HL-60 (cell line): ENCODE measurements around the gene XAB2.

Experiments used
- DNase-seq, 2 experiments: peaks; one replicate each; pipeline ENCODE4 v3.0.0-alpha.2; 2010 to 2020; ENCODE audit warnings: low read depth in 1 of 2, low spot score in 1 of 2
- H3K27ac ChIP-seq: fragments of 250-450 bp; sonication (Bioruptor Pico); replicated peaks from 2 replicates; pipeline ENCODE4 v1.5.1; 2020; ENCODE audit warnings: mild to moderate bottlenecking, moderate library complexity
- H3K27me3 ChIP-seq: fragments of 250-450 bp; sonication (Bioruptor Pico); 2 replicates; pipeline ENCODE4 v1.5.1; 2021; ENCODE audit warnings: mild to moderate bottlenecking, moderate library complexity; ENCODE audit not compliant: insufficient read depth, poor library complexity, severe bottlenecking
- H3K4me3 ChIP-seq: replicated peaks from 2 replicates; pipeline ENCODE4 v1.5.1; 2011; ENCODE audit warnings: mild to moderate bottlenecking, control low read depth, low read length; ENCODE audit not compliant: insufficient read depth
- CTCF ChIP-seq: IDR thresholded peaks from one replicate; pipeline ENCODE4 v1.5.1; 2011; ENCODE audit warnings: low read length, control low read depth, inconsistent platforms; ENCODE audit not compliant: insufficient read depth
- GABPA ChIP-seq: IDR thresholded peaks from 2 replicates; pipeline ENCODE4 v1.6.1; 2012; ENCODE audit warnings: low read depth
- POLR2AphosphoS5 ChIP-seq: IDR thresholded peaks from 2 replicates; pipeline ENCODE4 v1.6.1; 2012; ENCODE audit warnings: low read depth
- REST ChIP-seq: IDR thresholded peaks from 2 replicates; pipeline ENCODE4 v1.6.1; 2012; ENCODE audit warnings: low read depth; ENCODE audit not compliant: insufficient replicate concordance
- SPI1 ChIP-seq: IDR thresholded peaks from 2 replicates; pipeline ENCODE4 v1.6.1; 2012; ENCODE audit warnings: low read depth, mild to moderate bottlenecking, borderline replicate concordance

The XAB2 gene

GRCh38 chr19:7633698-7634097 lies 4.4 kb upstream of the XAB2 start, which contains the start of gene PCP2:
PCP2 (minus strand) TSS chr19:7633719; CDS start chr19:7633457, 262 bp downstream.
- no peak within 1 kb of the TSS for H3K4me3 ChIP-seq
- DNase-seq: no peak
- no peak within 1 kb of the TSS for H3K27ac ChIP-seq
- H3K27me3 ChIP-seq: no peaks in the 10 kb centered on the region
- no peak for TF ChIP-seq GABPA

- no peak overlapping the region for H3K4me3 ChIP-seq
Observed at GRCh38 chr19:7632340-7633203, 3.2 kb upstream of the XAB2 start.

GRCh38 chr19:7631577-7631976 lies 2.2 kb upstream of the XAB2 start:
- TF ChIP-seq POLR2AphosphoS5: no peak
- TF ChIP-seq REST: no peak
- TF ChIP-seq CTCF: no peak
- TF ChIP-seq SPI1: no peak
- no peak for TF ChIP-seq GABPA
- DNase-seq: no peak
- H3K27ac ChIP-seq: no peak overlapping the region
- H3K27me3 ChIP-seq: no peaks in the 10 kb centered on the region
- no peak overlapping the region for H3K4me3 ChIP-seq

More at GRCh38 chr19:7632340-7633203, 3.2 kb upstream of the XAB2 start:
- no peak overlapping the region for H3K27ac ChIP-seq
- TF ChIP-seq SPI1 (no peak), CTCF (no peak), REST (no peak), GABPA (no peak), POLR2AphosphoS5 (no peak)
- DNase-seq: no peak
- H3K27me3 ChIP-seq: no peaks in the 10 kb centered on the region

GRCh38 chr19:7628589-7629311 lies 595 bp downstream of the XAB2 start:
- no peaks in the 10 kb centered on the region for H3K27me3 ChIP-seq
- TF ChIP-seq POLR2AphosphoS5 (no peak), CTCF (no peak), SPI1 (no peak), GABPA (no peak), REST (no peak)
- peak overlapping the region; percentile 62 for H3K27ac ChIP-seq
- no peak for DNase-seq
- H3K4me3 ChIP-seq: peak overlapping the region; percentile 100
